Measurements from ENCODE around the gene LZTFL1. TPM values are rescaled to one million over a fixed set of nuclear protein-coding genes. Genes with fewer than 3 reads are reported as not detected.

The LZTFL1 gene
- total and polyA plus RNA-seq, 8 donors = 3.8 to 62.4 (median 8.0) TPM

GRCh38 chr3:45792036-45792435, 49.9 kb downstream of the LZTFL1 start:
- Histone ChIP-seq H3K4me1 (peaks cover 10 to 19% (median 16%) of the 10 kb centered on the region in 4 donors), H3K9me3 (peaks cover 8 to 9% (median 8%) of the 10 kb centered on the region in 4 donors), H3K27me3 (peaks cover 0 to 43% (median 22%) of the 10 kb centered on the region in 3 donors), H3K36me3 (no peaks in the 10 kb centered on the region), H3K27ac (no peak overlapping the region), H3K4me3 (no peak overlapping the region)
- 91 to 100% (median 94%) methylated on average over 2 of the region's 2 CpGs for WGBS, 5 donors
- no peak for TF ChIP-seq POLR2AphosphoS5 (IDR thresholded peaks at IDR 0.05)
- no peak for DNase-seq
- intact Hi-C loops (cut with DNase I; ENCODE audit: low total_unique reads) = no loop called here

- intact Hi-C loops (cut with DNase I; ENCODE audit: low total_unique reads) = no loop called here
- H3K36me3 ChIP-seq = no peaks in the 10 kb centered on the region
- H3K27me3 ChIP-seq = peaks cover 0 to 29% (median 8%) of the 10 kb centered on the region in 3 donors
- TF ChIP-seq POLR2A (IDR thresholded peaks at IDR 0.05) (no peak), POLR2AphosphoS5 (IDR thresholded peaks at IDR 0.05) (no peak), EP300 (IDR thresholded peaks at IDR 0.05) (no peak), CTCF (IDR thresholded peaks at IDR 0.05) (no peak)
- H3K4me3 ChIP-seq = no peak overlapping the region
- 73 to 83% (median 77%) methylated on average over 2 of the region's 2 CpGs for whole genome bisulfite sequencing, 5 donors
- DNase-seq = no peak
- no peak overlapping the region for H3K27ac ChIP-seq
- peaks cover 8 to 9% (median 8%) of the 10 kb centered on the region in 4 donors for H3K9me3 ChIP-seq
- H3K4me1 ChIP-seq = peaks cover 0 to 5% (median 2%) of the 10 kb centered on the region in 4 donors
These were observed 51.3 kb downstream of the LZTFL1 start for GRCh38 chr3:45790596-45790995.

GRCh38 chr3:45789235-45789812, 52.6 kb downstream of the LZTFL1 start:
- TF ChIP-seq POLR2AphosphoS5 (IDR thresholded peaks at IDR 0.05) (no peak), CTCF (IDR thresholded peaks at IDR 0.05) (no peak), POLR2A (IDR thresholded peaks at IDR 0.05) (no peak), EP300 (IDR thresholded peaks at IDR 0.05) (no peak)
- WGBS, 5 donors = 81 to 94% (median 88%) methylated on average over 4 of the region's 4 CpGs

GRCh38 chr3:45787551-45787950, 54.4 kb downstream of the LZTFL1 start:
- Histone ChIP-seq H3K27ac (no peak overlapping the region), H3K4me1 (no peaks in the 10 kb centered on the region), H3K27me3 (no peaks in the 10 kb centered on the region), H3K36me3 (no peaks in the 10 kb centered on the region), H3K4me3 (no peak overlapping the region), H3K9me3 (peaks cover 8 to 14% (median 9%) of the 10 kb centered on the region in 4 donors)
- intact Hi-C loops (cut with DNase I; ENCODE audit: low total_unique reads) = no loop called here
- TF ChIP-seq POLR2AphosphoS5 (IDR thresholded peaks at IDR 0.05) (no peak), POLR2A (IDR thresholded peaks at IDR 0.05) (no peak), EP300 (IDR thresholded peaks at IDR 0.05) (no peak), CTCF (IDR thresholded peaks at IDR 0.05) (no peak)
- 92 to 100% (median 96%) methylated on average over 2 of the region's 2 CpGs for WGBS, 5 donors
- DNase-seq = peak in 1 of 2 donors; percentile 3

More at GRCh38 chr3:45789235-45789812, 52.6 kb downstream of the LZTFL1 start:
- no peaks in the 10 kb centered on the region for H3K4me1 ChIP-seq
- H3K27ac ChIP-seq = no peak overlapping the region
- no peak overlapping the region for H3K4me3 ChIP-seq
- no peaks in the 10 kb centered on the region for H3K36me3 ChIP-seq
- intact Hi-C loops (cut with DNase I; ENCODE audit: low total_unique reads) = no loop called here
- DNase-seq = no peak
- peaks cover 0 to 16% (median 2%) of the 10 kb centered on the region in 3 donors for H3K27me3 ChIP-seq
- H3K9me3 ChIP-seq = peaks cover 8 to 14% (median 9%) of the 10 kb centered on the region in 4 donors
